Measurements from ENCODE around the gene AGAP3. TPM values are rescaled to one million over a fixed set of nuclear protein-coding genes. Genes with fewer than 3 reads are reported as not detected.

Gene AGAP3
- total and polyA plus RNA-seq, 2 donors (not counting 1 experiment from before 2014, with no cell fraction given) = 21.1 to 22.3 TPM

GRCh38 chr7:151082141-151083070, 3.9 kb upstream of the AGAP3 start:
- Mint-ChIP-seq H3K4me3 (peak overlapping the region; percentile 86), H3K4me1 (peaks cover 58% of the 10 kb centered on the region)

More at GRCh38 chr7:151082141-151083070, 3.9 kb upstream of the AGAP3 start:
- peak overlapping the region; percentile 87 for H3K27ac Mint-ChIP-seq
- no peak for ATAC-seq (ENCODE audit: low read depth)
- peaks cover 13% of the 10 kb centered on the region for H3K27me3 Mint-ChIP-seq
- H3K27me3 ChIP-seq (replicated peaks in 1 of 4; ENCODE audit: control extremely low read depth in 1 of 4, control insufficient read depth in 3 of 4, insufficient read depth in 4 of 4, low read length in 3 of 4) = peaks cover 0 to 30% (median 10%) of the 10 kb centered on the region in 4 experiments
- ChIA-PET POLR2A (no interaction called here), CTCF (interaction anchor here (1.2 to 1.6 kb wide), 2 partner anchors 54 to 64 kb away, joined by 3 read pairs; partner anchors contain the start of gene ABCB8)
- H3K27ac ChIP-seq (ENCODE audit: low read length in 2 of 2) = peak overlapping the region; percentile 76 to 92
- H3K4me1 ChIP-seq (ENCODE audit: control insufficient read depth in 2 of 2, insufficient read depth in 2 of 2, low read length in 2 of 2) = peaks cover 51 to 62% of the 10 kb centered on the region in 2 donors
- no peak for TF ChIP-seq CTCF (IDR thresholded peaks at IDR 0.05)
- TF ChIP-seq EZH2 (IDR thresholded peaks at IDR 0.05; ENCODE audit: borderline replicate concordance, insufficient read depth, low read depth, low read length, poor library complexity, severe bottlenecking) = no peak
- intact Hi-C loops (cut with micrococcal nuclease) = loop anchor here (1.0 to 10.0 kb wide), 8 partner anchors 54 to 1310 kb away; partner anchors contain the start of genes ABCB8, ABCF2, KCNH2 and NUB1
- peak overlapping the region; percentile 95 for H3K4me2 ChIP-seq (replicated peaks; ENCODE audit: low read depth, low read length, poor library complexity, severe bottlenecking)
- peak overlapping the region; percentile 1 to 83 (median 77) for H3K4me3 ChIP-seq (ENCODE audit: control extremely low read depth in 1 of 5, extremely low read depth in 1 of 5, insufficient read depth in 1 of 5, low read depth in 2 of 5, low read length in 4 of 5)
- 78% methylated on average over 35 of the region's 42 CpGs for WGBS (ENCODE audit: insufficient coverage)
- H2AFZ ChIP-seq (ENCODE audit: insufficient read depth, low read depth, low read length, poor library complexity, severe bottlenecking) = peak overlapping the region; percentile 74
- H3K79me2 ChIP-seq (ENCODE audit: control insufficient read depth, insufficient read depth, low read length) = peaks cover 39% of the 10 kb centered on the region
- H3K9me3 Mint-ChIP-seq (ENCODE audit: insufficient read depth) = no peaks in the 10 kb centered on the region
- peak overlapping the region; percentile 85 for H3K9ac ChIP-seq (ENCODE audit: low read length)
- peak; percentile 32 for DNase-seq
- H3K9me3 ChIP-seq (ENCODE audit: control extremely low read depth in 1 of 3, control insufficient read depth in 2 of 3, insufficient read depth in 1 of 3, low read length in 2 of 3) = no peaks in the 10 kb centered on the region
- H4K20me1 ChIP-seq (ENCODE audit: control insufficient read depth, insufficient read depth, low read length, poor library complexity, severe bottlenecking) = peaks cover 26% of the 10 kb centered on the region
- no peaks in the 10 kb centered on the region for H3K36me3 ChIP-seq (replicated peaks in 1 of 2; ENCODE audit: control extremely low read depth in 1 of 2, control insufficient read depth in 1 of 2, extremely low read depth in 1 of 2, insufficient read depth in 2 of 2, low read length in 1 of 2)
